AG10803 (cell line): Measurements from ENCODE around the gene CTNNA2.

Source experiments
- DNase-seq: peaks from one replicate; pipeline ENCODE4 v3.0.0; 2010; ENCODE audit warnings: low read depth
- H3K4me3 ChIP-seq: 2 replicates; pipeline ENCODE4 v1.5.1; 2011; ENCODE audit warnings: mild to moderate bottlenecking, low read length, control low read depth
- CTCF ChIP-seq: conservative IDR thresholded peaks from 2 replicates; pipeline ENCODE4 v1.5.1; 2011; ENCODE audit warnings: mild to moderate bottlenecking, low read length, control low read depth, inconsistent platforms

CTNNA2 gene

GRCh38 chr2:80209458-80209857 lies 696.6 kb downstream of the CTNNA2 start:
- TF ChIP-seq CTCF = no peak
- H3K4me3 ChIP-seq = no peak overlapping the region
- no peak for DNase-seq

DNA sequence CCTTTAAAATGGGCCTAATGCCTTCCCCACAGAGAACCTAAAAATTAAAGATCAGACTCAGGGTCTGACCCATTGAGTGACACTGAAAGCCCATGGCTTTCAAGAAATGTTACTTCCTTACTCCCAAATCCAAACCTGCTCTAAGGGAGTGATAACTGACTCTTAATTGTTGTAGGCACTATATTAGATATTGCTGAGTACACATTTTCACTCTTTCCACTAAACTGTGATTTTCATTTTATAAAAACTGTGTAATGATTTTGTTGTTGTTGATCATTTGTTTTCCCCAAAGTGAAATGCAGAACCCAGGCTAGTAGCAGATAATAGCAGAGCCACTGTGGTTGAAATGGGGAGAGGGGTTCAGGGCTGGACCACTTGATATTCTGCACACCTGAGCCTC lies 704.6 kb downstream of the CTNNA2 start:
- no peak for TF ChIP-seq CTCF
- no peak overlapping the region for H3K4me3 ChIP-seq
- DNase-seq = no peak

DNA sequence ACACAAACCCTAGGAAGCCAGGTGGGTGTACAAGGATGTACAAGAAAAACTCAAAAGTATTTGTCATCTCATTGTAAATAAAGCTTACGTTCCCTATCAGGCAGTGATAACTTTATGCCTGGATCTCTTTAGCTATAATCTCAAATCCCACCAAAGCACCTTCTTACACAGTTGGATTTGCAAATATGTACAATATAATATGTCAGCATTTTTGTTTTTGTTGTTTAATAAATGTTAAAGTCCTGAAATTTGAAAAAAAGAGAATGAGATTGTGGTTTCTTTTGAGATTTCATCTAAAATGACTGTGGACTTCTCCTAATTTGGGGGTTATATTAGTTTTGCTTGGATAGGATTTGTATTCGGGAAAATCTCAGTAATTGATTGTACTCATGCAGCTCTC lies 709.8 kb downstream of the CTNNA2 start:
- DNase-seq = no peak
- no peak for TF ChIP-seq CTCF
- H3K4me3 ChIP-seq = no peak overlapping the region

GRCh38 chr2:80231421-80231820 lies 718.6 kb downstream of the CTNNA2 start:
- H3K4me3 ChIP-seq = no peak overlapping the region
- no peak for DNase-seq
- TF ChIP-seq CTCF = no peak

DNA sequence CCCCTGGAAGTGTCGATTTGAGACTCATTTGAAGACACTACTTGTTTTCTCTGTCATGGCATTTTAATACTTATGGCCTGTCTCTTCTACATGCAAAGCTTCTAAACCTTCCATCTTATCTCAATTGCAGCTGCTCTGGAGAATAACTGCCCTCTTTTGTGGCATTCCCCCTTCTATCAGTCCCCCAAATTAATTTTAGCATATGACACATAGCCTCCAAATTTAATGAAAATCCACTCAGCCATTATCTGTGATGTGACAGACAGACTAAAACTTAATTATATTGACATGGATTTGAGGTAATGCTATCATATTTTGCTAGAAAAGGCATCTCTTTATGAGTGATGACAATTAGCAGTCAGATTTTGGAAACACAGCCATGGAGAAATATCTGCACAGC lies 720.5 kb downstream of the CTNNA2 start:
- DNase-seq = no peak
- H3K4me3 ChIP-seq = no peak overlapping the region
- no peak for TF ChIP-seq CTCF

DNA sequence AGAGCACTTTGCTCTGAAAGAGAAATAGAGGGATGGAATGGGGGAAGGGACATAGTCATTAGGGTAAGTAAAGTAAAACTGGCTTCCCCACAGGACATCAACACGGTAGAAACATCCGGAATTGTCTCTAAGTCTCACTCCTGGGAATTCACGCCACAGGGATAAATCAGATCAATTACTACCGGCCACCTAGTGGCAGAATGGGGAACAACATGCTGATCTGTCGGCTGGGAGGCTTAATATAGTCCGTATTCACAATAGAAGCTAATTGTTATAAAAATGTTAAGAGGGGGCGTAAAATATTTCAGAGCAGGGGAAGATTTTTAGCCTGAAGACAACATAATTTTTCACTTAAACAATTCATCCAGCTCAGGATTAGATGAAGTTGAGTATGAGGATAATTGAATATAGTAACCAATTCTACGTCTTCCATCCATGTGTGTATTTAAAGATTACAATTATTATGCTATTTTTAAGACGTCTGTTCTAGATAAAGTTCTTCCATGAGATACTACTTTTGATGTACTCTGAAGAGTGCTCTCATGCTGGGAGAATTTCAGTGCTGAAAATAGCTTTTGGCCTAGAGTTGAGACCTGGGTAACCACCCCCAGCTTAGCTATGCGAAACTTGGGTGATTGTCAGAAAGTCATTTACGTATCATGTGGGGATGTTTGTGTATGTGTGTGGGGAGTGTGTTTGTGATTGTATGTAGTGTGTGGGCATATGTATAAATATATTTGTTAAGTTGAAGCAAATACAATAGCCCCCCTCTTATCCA lies 726.0 kb downstream of the CTNNA2 start:
- DNase-seq = peak; percentile 43
- TF ChIP-seq CTCF = peak; percentile 90
- H3K4me3 ChIP-seq = no peak overlapping the region

- no peak for DNase-seq
- H3K4me3 ChIP-seq = no peak overlapping the region
- no peak for TF ChIP-seq CTCF
These were observed 729.6 kb downstream of the CTNNA2 start for GRCh38 chr2:80242355-80242910.
